BLaER1 treated with 17β-estradiol and CSF1 and Interleukin-3, amounts not matched to agents 10 nM and 100 nM (cell line): ENCODE data around the gene PTPN20.
A peak's percentile ranks its signal among the peaks of the same experiment; 100 is the strongest.

Source experiments
- H3K27ac ChIP-seq, 11 experiments: shearing (Covaris generic); formaldehyde crosslinking; 2 replicates each; pipeline ENCODE4 v1.8.1; 2022
- H3K27me3 ChIP-seq, 11 experiments: shearing (Covaris generic); formaldehyde crosslinking; 2 replicates each; pipeline ENCODE4 v1.8.1; 2022
- H3K36me3 ChIP-seq, 11 experiments: shearing (Covaris generic); formaldehyde crosslinking; 2 replicates each; pipeline ENCODE4 v1.8.1; 2022
- H3K4me1 ChIP-seq, 10 experiments: shearing (Covaris generic); formaldehyde crosslinking; 2 replicates each; pipeline ENCODE4 v1.8.1; 2022
- H3K4me2 ChIP-seq, 11 experiments: shearing (Covaris generic); formaldehyde crosslinking; 2 replicates each; pipeline ENCODE4 v1.8.1; 2022
- H3K4me3 ChIP-seq, 10 experiments: shearing (Covaris generic); formaldehyde crosslinking; 2 replicates each; pipeline ENCODE4 v1.8.1; 2022
- H3K9ac ChIP-seq, 11 experiments: shearing (Covaris generic); formaldehyde crosslinking; 2 replicates each; pipeline ENCODE4 v1.8.1; 2022
- H3K9me3 ChIP-seq, 11 experiments: shearing (Covaris generic); formaldehyde crosslinking; replicated peaks in 1 of 11; 2 replicates each; pipeline ENCODE4 v1.8.1; 2022
- H4K20me1 ChIP-seq, 11 experiments: shearing (Covaris generic); formaldehyde crosslinking; 2 replicates each; pipeline ENCODE4 v1.8.1; 2022
- Cebpa-rat ChIP-seq, 11 experiments: shearing (Covaris generic); IDR thresholded peaks; 2 replicates each; pipeline ENCODE4 v1.8.1; 2022

PTPN20 gene

GRCh38 chr10:47041396-47042198 lies 130.4 kb downstream of the PTPN20 start:
- H3K36me3 ChIP-seq: no peaks in the 10 kb centered on the region
- H3K9ac ChIP-seq: no peak overlapping the region
- peaks cover 0 to 14% (median 10%) of the 10 kb centered on the region in 10 experiments; a peak in 15 of 20 replicates for H3K4me1 ChIP-seq
- peaks cover 0 to 14% (median 0%) of the 10 kb centered on the region in 11 experiments; a peak in 2 of 22 replicates for H4K20me1 ChIP-seq
- H3K4me3 ChIP-seq: no peak overlapping the region
- H3K4me2 ChIP-seq: no peak overlapping the region
- no peak for TF ChIP-seq Cebpa-rat (IDR thresholded peaks at IDR 0.05)
- no peaks in the 10 kb centered on the region for H3K9me3 ChIP-seq
- H3K27me3 ChIP-seq: no peaks in the 10 kb centered on the region
- H3K27ac ChIP-seq: no peak overlapping the region

- Histone ChIP-seq H3K36me3 (no peaks in the 10 kb centered on the region), H3K27me3 (no peaks in the 10 kb centered on the region), H3K9ac (no peak overlapping the region), H3K4me2 (no peak overlapping the region), H3K27ac (no peak overlapping the region), H3K4me3 (no peak overlapping the region), H3K9me3 (no peaks in the 10 kb centered on the region), H4K20me1 (peaks cover 0 to 14% (median 0%) of the 10 kb centered on the region in 11 experiments; a peak in 2 of 22 replicates), H3K4me1 (peaks cover 0 to 14% (median 10%) of the 10 kb centered on the region in 10 experiments; a peak in 15 of 20 replicates)
- TF ChIP-seq Cebpa-rat (IDR thresholded peaks at IDR 0.05): no peak
Observed at GRCh38 chr10:47042199-47042473, 130.9 kb downstream of the PTPN20 start.

GRCh38 chr10:47042780-47043750 lies 131.8 kb downstream of the PTPN20 start:
- Histone ChIP-seq H3K27me3 (no peaks in the 10 kb centered on the region), H3K36me3 (no peaks in the 10 kb centered on the region), H3K9ac (no peak overlapping the region), H4K20me1 (peaks cover 0 to 14% (median 0%) of the 10 kb centered on the region in 11 experiments; a peak in 1 of 22 replicates), H3K27ac (no peak overlapping the region), H3K4me2 (peak overlapping the region in 9 of 11 experiments; percentile 33 to 66 (median 57); a peak in 17 of 22 replicates), H3K9me3 (no peaks in the 10 kb centered on the region), H3K4me3 (no peak overlapping the region), H3K4me1 (peaks cover 4 to 15% (median 11%) of the 10 kb centered on the region in 10 experiments)
- no peak for TF ChIP-seq Cebpa-rat (IDR thresholded peaks at IDR 0.05)

GRCh38 chr10:47043928-47044538 lies 132.8 kb downstream of the PTPN20 start:
- no peak overlapping the region for H3K9ac ChIP-seq
- no peaks in the 10 kb centered on the region for H3K9me3 ChIP-seq
- no peak overlapping the region for H3K4me3 ChIP-seq
- peaks cover 0 to 14% (median 0%) of the 10 kb centered on the region in 11 experiments; a peak in 1 of 22 replicates for H4K20me1 ChIP-seq
- H3K36me3 ChIP-seq: no peaks in the 10 kb centered on the region
- peaks cover 9 to 22% (median 12%) of the 10 kb centered on the region in 10 experiments for H3K4me1 ChIP-seq
- no peak overlapping the region for H3K27ac ChIP-seq
- no peaks in the 10 kb centered on the region for H3K27me3 ChIP-seq
- peak overlapping the region in 8 of 11 experiments; percentile 36 to 66 (median 57); a peak in 12 of 22 replicates for H3K4me2 ChIP-seq
- no peak for TF ChIP-seq Cebpa-rat (IDR thresholded peaks at IDR 0.05)

GRCh38 chr10:47044741-47045140 lies 133.5 kb downstream of the PTPN20 start:
- no peak overlapping the region for H3K4me3 ChIP-seq
- H3K4me1 ChIP-seq: peaks cover 9 to 22% (median 12%) of the 10 kb centered on the region in 10 experiments
- TF ChIP-seq Cebpa-rat (IDR thresholded peaks at IDR 0.05): no peak
- H4K20me1 ChIP-seq: peaks cover 0 to 14% (median 0%) of the 10 kb centered on the region in 11 experiments; a peak in 1 of 22 replicates
- no peaks in the 10 kb centered on the region for H3K36me3 ChIP-seq
- H3K4me2 ChIP-seq: no peak overlapping the region
- no peak overlapping the region for H3K9ac ChIP-seq
- no peaks in the 10 kb centered on the region for H3K27me3 ChIP-seq
- no peak overlapping the region for H3K27ac ChIP-seq
- no peaks in the 10 kb centered on the region for H3K9me3 ChIP-seq

- Histone ChIP-seq H3K9ac (no peak overlapping the region), H3K27me3 (no peaks in the 10 kb centered on the region), H3K27ac (no peak overlapping the region), H3K4me2 (no peak overlapping the region), H3K36me3 (no peaks in the 10 kb centered on the region), H3K4me1 (peaks cover 9 to 22% (median 12%) of the 10 kb centered on the region in 10 experiments), H3K4me3 (no peak overlapping the region), H3K9me3 (no peaks in the 10 kb centered on the region), H4K20me1 (0 out of 22 replicates have a peak, but pooled peaks cover 0 to 8% (median 0%) of the 10 kb centered on the region in 11 experiments)
- no peak for TF ChIP-seq Cebpa-rat (IDR thresholded peaks at IDR 0.05)
Observed at GRCh38 chr10:47045331-47045861, 134.2 kb downstream of the PTPN20 start.

- no peak for TF ChIP-seq Cebpa-rat (IDR thresholded peaks at IDR 0.05)
- no peak overlapping the region for H3K4me3 ChIP-seq
- H3K27ac ChIP-seq: no peak overlapping the region
- no peaks in the 10 kb centered on the region for H3K36me3 ChIP-seq
- no peak overlapping the region for H3K9ac ChIP-seq
- H3K4me2 ChIP-seq: no peak overlapping the region
- H4K20me1 ChIP-seq: 0 out of 22 replicates have a peak, but pooled peaks cover 0 to 8% (median 0%) of the 10 kb centered on the region in 11 experiments
- no peaks in the 10 kb centered on the region for H3K9me3 ChIP-seq
- no peaks in the 10 kb centered on the region for H3K27me3 ChIP-seq
- H3K4me1 ChIP-seq: peaks cover 9 to 22% (median 12%) of the 10 kb centered on the region in 10 experiments
Observed at GRCh38 chr10:47046321-47047126, 135.3 kb downstream of the PTPN20 start.

- no peak for TF ChIP-seq Cebpa-rat (IDR thresholded peaks at IDR 0.05)
- H4K20me1 ChIP-seq: 0 out of 22 replicates have a peak, but pooled peaks cover 0 to 8% (median 0%) of the 10 kb centered on the region in 11 experiments
- H3K4me2 ChIP-seq: no peak overlapping the region
- H3K27ac ChIP-seq: no peak overlapping the region
- no peak overlapping the region for H3K9ac ChIP-seq
- no peaks in the 10 kb centered on the region for H3K9me3 ChIP-seq
- peaks cover 9 to 22% (median 12%) of the 10 kb centered on the region in 10 experiments for H3K4me1 ChIP-seq
- no peak overlapping the region for H3K4me3 ChIP-seq
- no peaks in the 10 kb centered on the region for H3K27me3 ChIP-seq
- no peaks in the 10 kb centered on the region for H3K36me3 ChIP-seq
Observed at GRCh38 chr10:47047127-47047504, 135.9 kb downstream of the PTPN20 start.
